NCI-H748 treated with DMSO at 0.1 percent for 48 hours (cell line): ENCODE data around the gene CHD9.
"Not testable (repeated sequence)": the region's sequence is repeated elsewhere in the genome, so short reads cannot be mapped to it uniquely, and the experiment has no call there.

Source experiments
- DNase-seq: peaks from one replicate; lab custom pipeline; 2025; lab: John Stamatoyannopoulos, UW

Gene CHD9

GRCh38 chr16:53047515-53047914, 7.3 kb upstream of the CHD9 start:
- DNase-seq: not testable (repeated sequence)

- DNase-seq: no peak
Observed at GRCh38 chr16:53048139-53048915, 6.5 kb upstream of the CHD9 start.

GRCh38 chr16:53051255-53051654, 3.5 kb upstream of the CHD9 start:
- not testable (repeated sequence) for DNase-seq

- no peak for DNase-seq
Observed at GRCh38 chr16:53052519-53053501, 2.0 kb upstream of the CHD9 start, which contains the start of gene CHD9NB. CHD9NB (minus strand) TSS chr16:53052897; CDS start chr16:53044158, 8,739 bp downstream.

GRCh38 chr16:53053967-53054669, 673 bp upstream of the CHD9 start:
- DNase-seq: no peak

GRCh38 chr16:53055541-53056391, 975 bp downstream of the CHD9 start:
- no peak for DNase-seq

- no peak for DNase-seq
Observed at GRCh38 chr16:53056392-53056881, 1.6 kb downstream of the CHD9 start.

- no peak for DNase-seq
Observed at GRCh38 chr16:53057658-53058057, 2.9 kb downstream of the CHD9 start.

GRCh38 chr16:53058441-53058840, 3.6 kb downstream of the CHD9 start:
- no peak for DNase-seq

GRCh38 chr16:53058882-53059281, 4.1 kb downstream of the CHD9 start:
- no peak for DNase-seq

- DNase-seq: no peak
Observed at GRCh38 chr16:53059672-53060071, 4.9 kb downstream of the CHD9 start.

- DNase-seq: no peak
Observed at GRCh38 chr16:53061256-53061655, 6.5 kb downstream of the CHD9 start.

GRCh38 chr16:53061701-53062159, 6.9 kb downstream of the CHD9 start:
- no peak for DNase-seq

GRCh38 chr16:53064081-53064578, 9.3 kb downstream of the CHD9 start:
- no peak for DNase-seq

GRCh38 chr16:53065461-53066061, 10.8 kb downstream of the CHD9 start:
- no peak for DNase-seq

- no peak for DNase-seq
Observed at GRCh38 chr16:53067675-53068074, 12.9 kb downstream of the CHD9 start.

- DNase-seq: no peak
Observed at GRCh38 chr16:53068423-53068833, 13.6 kb downstream of the CHD9 start.

GRCh38 chr16:53069772-53070171, 15.0 kb downstream of the CHD9 start:
- DNase-seq: no peak

GRCh38 chr16:53071748-53072301, 17.0 kb downstream of the CHD9 start:
- DNase-seq: no peak

GRCh38 chr16:53073022-53073421, 18.2 kb downstream of the CHD9 start:
- no peak for DNase-seq
